ENCODE measurements around the gene FOSL2.

Gene FOSL2

GRCh38 chr2:28374331-28374730 is 18.3 kb upstream of the FOSL2 start:
- H3K27ac ChIP-seq = no peak overlapping the region
- H4K20me1 ChIP-seq (ENCODE audit: insufficient read depth) = no peaks in the 10 kb centered on the region
- no peak overlapping the region for H3K4me3 ChIP-seq (IDR thresholded peaks at IDR 0.05; ENCODE audit: insufficient read depth, low read depth, low read length)
- no peaks in the 10 kb centered on the region for H3K27me3 ChIP-seq (ENCODE audit: insufficient read depth, low read depth)
- H3K4me1 ChIP-seq (ENCODE audit: low read depth, poor library complexity, severe bottlenecking) = no peaks in the 10 kb centered on the region
- H2AFZ ChIP-seq (ENCODE audit: low read depth) = no peak overlapping the region
- no peaks in the 10 kb centered on the region for H3K79me2 ChIP-seq (ENCODE audit: insufficient read depth, low read depth)
- H3K4me2 ChIP-seq = no peak overlapping the region
- H3K9ac ChIP-seq = no peak overlapping the region
- TF ChIP-seq CTCF (conservative IDR thresholded peaks at IDR 0.05; ENCODE audit: low read depth, low read length) = no peak
- no peaks in the 10 kb centered on the region for H3K36me3 ChIP-seq (ENCODE audit: insufficient read depth)

GRCh38 chr2:28375236-28375635 is 17.4 kb upstream of the FOSL2 start:
- Histone ChIP-seq H3K4me2 (no peak overlapping the region), H3K79me2 (ENCODE audit: insufficient read depth, low read depth) (no peaks in the 10 kb centered on the region), H4K20me1 (ENCODE audit: insufficient read depth) (no peaks in the 10 kb centered on the region), H3K36me3 (ENCODE audit: insufficient read depth) (no peaks in the 10 kb centered on the region), H3K4me1 (ENCODE audit: low read depth, poor library complexity, severe bottlenecking) (no peaks in the 10 kb centered on the region), H2AFZ (ENCODE audit: low read depth) (no peak overlapping the region), H3K27me3 (ENCODE audit: insufficient read depth, low read depth) (no peaks in the 10 kb centered on the region), H3K27ac (no peak overlapping the region), H3K9ac (no peak overlapping the region), H3K4me3 (IDR thresholded peaks at IDR 0.05; ENCODE audit: insufficient read depth, low read depth, low read length) (no peak overlapping the region)
- TF ChIP-seq CTCF (conservative IDR thresholded peaks at IDR 0.05; ENCODE audit: low read depth, low read length) = no peak

GRCh38 chr2:28375742-28376631 is 16.7 kb upstream of the FOSL2 start:
- Histone ChIP-seq H3K79me2 (ENCODE audit: insufficient read depth, low read depth) (no peaks in the 10 kb centered on the region), H3K27me3 (ENCODE audit: insufficient read depth, low read depth) (no peaks in the 10 kb centered on the region), H3K4me1 (ENCODE audit: low read depth, poor library complexity, severe bottlenecking) (no peaks in the 10 kb centered on the region), H4K20me1 (ENCODE audit: insufficient read depth) (no peaks in the 10 kb centered on the region), H3K27ac (no peak overlapping the region), H3K36me3 (ENCODE audit: insufficient read depth) (no peaks in the 10 kb centered on the region), H3K9ac (no peak overlapping the region), H2AFZ (ENCODE audit: low read depth) (no peak overlapping the region), H3K4me2 (no peak overlapping the region), H3K4me3 (IDR thresholded peaks at IDR 0.05; ENCODE audit: insufficient read depth, low read depth, low read length) (no peak overlapping the region)
- no peak for TF ChIP-seq CTCF (conservative IDR thresholded peaks at IDR 0.05; ENCODE audit: low read depth, low read length)

GRCh38 chr2:28377195-28377816 is 15.4 kb upstream of the FOSL2 start:
- Histone ChIP-seq H3K36me3 (ENCODE audit: insufficient read depth) (no peaks in the 10 kb centered on the region), H3K27me3 (ENCODE audit: insufficient read depth, low read depth) (no peaks in the 10 kb centered on the region), H2AFZ (ENCODE audit: low read depth) (no peak overlapping the region), H3K4me2 (no peak overlapping the region), H3K4me3 (IDR thresholded peaks at IDR 0.05; ENCODE audit: insufficient read depth, low read depth, low read length) (no peak overlapping the region), H3K9ac (no peak overlapping the region), H3K4me1 (ENCODE audit: low read depth, poor library complexity, severe bottlenecking) (no peaks in the 10 kb centered on the region), H3K27ac (no peak overlapping the region), H4K20me1 (ENCODE audit: insufficient read depth) (no peaks in the 10 kb centered on the region), H3K79me2 (ENCODE audit: insufficient read depth, low read depth) (no peaks in the 10 kb centered on the region)
- no peak for TF ChIP-seq CTCF (conservative IDR thresholded peaks at IDR 0.05; ENCODE audit: low read depth, low read length)

Data from KMS-11 (cell line).